ENCODE measurements around the gene SACS. TPM values are rescaled to one million over a fixed set of nuclear protein-coding genes. Genes with fewer than 3 reads are reported as not detected.

Gene SACS
- total and polyA plus RNA-seq, 2 of the 4 experiments (the other 2 are of a cell fraction) = 14.7 to 121 TPM

- no peak for TF ChIP-seq FOS (IDR thresholded peaks at IDR 0.05; ENCODE audit: low read depth, low read length)
Measured at GRCh38 chr13:23320926-23321534, 112.5 kb downstream of the SACS start (continued).

- ATAC-seq (ENCODE audit: low read depth) (no peak), DNase-seq (no peak)
- no peak overlapping the region for H2AK9ac ChIP-seq (replicated peaks; ENCODE audit: low read depth, low read length, poor library complexity)
- H2AK5ac ChIP-seq (ENCODE audit: low read depth, low read length) = peak overlapping the region; percentile 46; the same call in 1 of the 2 replicates
- ChIA-PET CTCF (interaction anchor here (1.0 to 1.6 kb wide), 3 partner anchors 13 to 517 kb away, joined by 3 to 6 read pairs (median 4); no protein-coding TSS in a partner anchor), POLR2A (ENCODE audit: unreplicated experiment) (no interaction called here)
- H3K4me2 ChIP-seq (ENCODE audit: low read depth, low read length) = no peak overlapping the region
- no peaks in the 10 kb centered on the region for H4K20me1 ChIP-seq (ENCODE audit: insufficient read depth, low read length)
- H2AFZ ChIP-seq (replicated peaks; ENCODE audit: low read length, poor library complexity) = no peak overlapping the region
- H3K27ac ChIP-seq (ENCODE audit: insufficient read depth, low read length) = 0 out of 2 replicates have a peak overlapping the region, but pooled peaks have one; percentile 12
- peak overlapping the region; percentile 92 for H2BK5ac ChIP-seq (ENCODE audit: low read depth, low read length, poor library complexity, severe bottlenecking)
- peak overlapping the region in 1 of 2 experiments; percentile 17; a peak in 2 of 4 replicates for H4K8ac ChIP-seq (ENCODE audit: low read depth in 2 of 2, low read length in 2 of 2)
- H2BK15ac ChIP-seq (ENCODE audit: low read depth, low read length) = peak overlapping the region; percentile 45; the same call in 1 of the 3 replicates
- H3K36me3 ChIP-seq (ENCODE audit: control insufficient read depth, insufficient read depth, low read length) = no peaks in the 10 kb centered on the region
- no peak overlapping the region for H3K9ac ChIP-seq (ENCODE audit: low read depth, low read length)
- BruUV-seq (replicated peaks) = no TSS peak
- H4K5ac ChIP-seq (ENCODE audit: low read depth, low read length) = peak overlapping the region; percentile 4; the same call in 1 of the 2 replicates
- TF ChIP-seq RAD21 (IDR thresholded peaks at IDR 0.05; ENCODE audit: low read length) = no peak
- TF ChIP-seq CTCF (conservative IDR thresholded peaks at IDR 0.05; ENCODE audit: low read depth, low read length) = no peak
- TF ChIP-seq SMC3 (IDR thresholded peaks at IDR 0.05; ENCODE audit: low read depth, low read length) = no peak
- TF ChIP-seq POLR2A (IDR thresholded peaks at IDR 0.05; ENCODE audit: low read depth, low read length) = no peak
- no peak for TF ChIP-seq CEBPB (IDR thresholded peaks at IDR 0.05; ENCODE audit: low read depth, low read length)
- TF ChIP-seq MAFK (IDR thresholded peaks at IDR 0.05; ENCODE audit: low read depth, low read length) = no peak
- TF ChIP-seq BHLHE40 (IDR thresholded peaks at IDR 0.05; ENCODE audit: low read depth, low read length) = no peak
- no peak for TF ChIP-seq MXI1 (IDR thresholded peaks at IDR 0.05; ENCODE audit: borderline replicate concordance, low read depth, low read length)
- TF ChIP-seq USF2 (IDR thresholded peaks at IDR 0.05; ENCODE audit: low read depth, low read length) = no peak
- no peak for TF ChIP-seq RCOR1 (IDR thresholded peaks at IDR 0.05; ENCODE audit: insufficient replicate concordance, low read length)
- TF ChIP-seq NFE2L2 (IDR thresholded peaks at IDR 0.05; ENCODE audit: low read depth, low read length) = no peak
- no peak for TF ChIP-seq MAZ (IDR thresholded peaks at IDR 0.05; ENCODE audit: borderline replicate concordance, low read depth, low read length)
- no peak for TF ChIP-seq RFX5 (IDR thresholded peaks at IDR 0.05; ENCODE audit: low read depth, low read length)
- TF ChIP-seq CHD1 (IDR thresholded peaks at IDR 0.05; ENCODE audit: low read depth, low read length) = no peak
- H3K4me1 ChIP-seq (ENCODE audit: control insufficient read depth, insufficient read depth, low read length) = peaks cover 20% of the 10 kb centered on the region
- WGBS, 2 experiments (ENCODE audit: extremely low coverage in 2 of 2, insufficient read length in 1 of 2) = 100% methylated on average over 1 of the region's 3 CpGs; no CpG with 5 or more reads in 1 of the 2 experiments
- no peaks in the 10 kb centered on the region for H3K9me3 ChIP-seq (ENCODE audit: control insufficient read depth, insufficient read depth, low read length)
- H3K14ac ChIP-seq (replicated peaks; ENCODE audit: low read depth, low read length) = no peak overlapping the region
- H3K9me1 ChIP-seq (ENCODE audit: insufficient read depth, low read length) = peaks cover 17% of the 10 kb centered on the region
- in situ Hi-C loops (cut with MboI; ENCODE audit: low sequenced_read_pairs) (loop anchor here (25.0 kb wide), 2 partner anchors 1358 to 1683 kb away; no protein-coding TSS in a partner anchor), dilution Hi-C loops (cut with HindIII; ENCODE audit: low sequenced_read_pairs, unreplicated experiment) (no loop called here), intact Hi-C loops (cut with micrococcal nuclease) (loop anchor here (1.0 to 5.0 kb wide), 3 partner anchors 144 to 519 kb away; no protein-coding TSS in a partner anchor)
- H2BK20ac ChIP-seq (ENCODE audit: low read depth, low read length) = peak overlapping the region; percentile 67
- H3K23ac ChIP-seq (ENCODE audit: low read depth, low read length) = no peak overlapping the region
- H3K56ac ChIP-seq (ENCODE audit: extremely low read depth, insufficient read depth, low read length) = no peak overlapping the region
- H3K4me3 ChIP-seq (ENCODE audit: insufficient read depth, low read depth, low read length) = no peak overlapping the region
- peak overlapping the region; percentile 71 for H3K4ac ChIP-seq (ENCODE audit: low read depth, low read length)
- H4K91ac ChIP-seq (ENCODE audit: insufficient read depth, low read depth, low read length) = peak overlapping the region; percentile 57; the same call in 1 of the 2 replicates
- H3K79me1 ChIP-seq (ENCODE audit: low read depth in 1 of 2, low read length in 2 of 2) = peaks cover 0 to 10% of the 10 kb centered on the region in 2 experiments; a peak in 1 of 4 replicates
- no peaks in the 10 kb centered on the region for H3K27me3 ChIP-seq (ENCODE audit: control insufficient read depth, insufficient read depth, low read length)
- no peak overlapping the region for H3K18ac ChIP-seq (ENCODE audit: low read depth, low read length)
- H2BK120ac ChIP-seq (ENCODE audit: low read depth, low read length) = peak overlapping the region; percentile 91
Measured at GRCh38 chr13:23319883-23320224, 113.6 kb downstream of the SACS start.

Measured in IMR-90 (cell line).